GM21447 (cell line): Measurements from ENCODE around the gene SMIM45.
"Not testable (repeated sequence)": the region's sequence is repeated elsewhere in the genome, so short reads cannot be mapped to it uniquely, and the experiment has no call there.

Experiments
- ATAC-seq: cut with Tn5 transposase; IDR thresholded peaks from one replicate; pipeline ENCODE4 v1.9.1; 2021; ENCODE audit not compliant: unreplicated experiment

SMIM45 gene

GRCh38 chr22:41934284-41935014 is 17.5 kb upstream of the SMIM45 start:
- no peak for ATAC-seq

DNA sequence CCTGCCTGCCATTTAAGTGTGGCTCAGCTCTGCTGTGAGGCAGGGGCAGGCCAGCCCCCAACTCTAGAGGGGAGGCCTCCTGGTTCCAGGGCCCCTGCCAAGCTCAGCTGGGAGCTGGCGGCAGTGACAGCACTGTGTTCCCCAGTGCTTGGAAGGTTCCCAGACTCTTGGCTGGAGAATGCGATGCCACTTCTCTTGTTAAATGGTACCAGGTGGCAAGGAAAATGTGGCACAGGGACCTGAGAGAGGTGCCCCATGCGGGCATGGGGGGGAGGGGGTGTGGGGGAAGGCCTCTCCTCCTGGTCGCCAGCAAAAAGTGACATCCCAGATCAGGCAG is 17.0 kb upstream of the SMIM45 start:
- no peak for ATAC-seq

DNA sequence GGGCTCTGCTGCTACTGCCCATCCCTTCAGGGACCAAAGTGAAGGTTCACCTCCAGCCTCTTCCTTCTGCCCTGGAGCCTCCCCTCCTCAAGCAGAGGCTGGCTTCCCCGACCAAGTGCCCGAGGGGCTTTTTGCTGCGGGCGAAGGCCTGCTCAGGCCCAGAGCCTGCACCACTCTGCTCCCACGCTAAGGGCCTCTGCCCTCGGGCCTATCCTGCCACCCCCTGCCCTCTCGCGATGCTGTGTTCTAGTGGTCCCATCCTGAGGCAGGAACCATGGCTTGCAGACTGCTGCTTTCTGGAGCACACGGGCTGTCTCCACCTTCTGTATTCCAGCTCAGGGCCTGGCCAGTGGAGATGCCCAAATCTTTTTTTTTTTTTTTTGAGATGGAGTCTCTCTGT is 16.4 kb upstream of the SMIM45 start:
- no peak for ATAC-seq

DNA sequence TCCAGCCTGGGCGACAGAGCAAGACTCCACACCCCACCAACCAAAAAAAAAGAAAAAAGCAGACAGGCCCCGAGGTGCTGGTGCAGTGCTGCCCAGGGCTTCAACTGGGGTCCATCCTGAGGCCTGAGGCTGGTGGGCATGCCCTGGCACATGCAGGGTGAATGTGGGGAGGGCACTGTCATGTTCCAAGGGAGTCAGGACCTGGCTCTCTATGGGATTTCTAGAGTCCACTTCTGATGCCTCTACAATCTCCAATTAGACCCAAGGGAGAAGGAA is 15.1 kb upstream of the SMIM45 start:
- no peak for ATAC-seq

DNA sequence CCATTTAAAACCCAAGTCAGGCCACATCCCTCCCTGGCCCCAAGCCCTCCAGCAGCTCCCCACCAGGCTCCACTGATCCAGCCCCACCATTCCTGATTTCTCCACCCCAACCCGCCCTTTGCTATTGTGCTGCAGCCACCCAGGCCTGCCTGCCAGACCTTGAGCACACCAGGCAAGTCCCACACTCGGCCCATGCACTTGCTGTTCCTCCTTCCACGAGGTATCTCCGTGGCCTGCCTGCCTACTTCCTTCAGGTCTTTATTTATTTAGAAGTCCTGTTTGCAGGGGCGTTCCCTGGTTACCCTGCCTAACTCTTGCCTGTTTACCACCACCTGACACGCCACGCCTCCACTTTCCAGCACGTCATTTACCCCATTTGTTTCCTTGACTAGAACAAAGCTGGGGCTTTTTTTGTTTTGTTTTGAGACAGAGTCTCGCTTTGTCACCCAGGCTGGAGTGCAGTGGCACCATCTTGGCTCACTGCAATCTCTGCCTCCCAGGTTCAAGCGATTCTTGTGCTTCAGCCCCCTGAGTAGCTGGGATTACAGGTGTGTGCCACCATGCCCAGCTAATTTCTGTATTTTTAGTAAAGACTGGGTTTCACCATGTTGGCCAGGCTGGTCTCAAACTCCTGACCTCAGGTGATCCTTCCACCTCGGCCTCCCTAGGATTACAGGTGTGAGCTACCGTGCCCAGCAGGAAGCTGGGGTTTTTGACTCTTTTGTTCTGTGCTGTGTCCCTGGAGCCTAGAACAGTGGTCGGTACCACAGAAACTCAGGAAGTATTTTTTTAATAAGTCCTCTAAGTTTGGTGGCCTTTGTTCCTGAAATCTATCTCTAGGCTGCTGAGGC is 11.7 kb upstream of the SMIM45 start:
- peak; percentile 62 for ATAC-seq

- ATAC-seq = peak; percentile 36
These were observed 10.9 kb upstream of the SMIM45 start for GRCh38 chr22:41940832-41941765.

DNA sequence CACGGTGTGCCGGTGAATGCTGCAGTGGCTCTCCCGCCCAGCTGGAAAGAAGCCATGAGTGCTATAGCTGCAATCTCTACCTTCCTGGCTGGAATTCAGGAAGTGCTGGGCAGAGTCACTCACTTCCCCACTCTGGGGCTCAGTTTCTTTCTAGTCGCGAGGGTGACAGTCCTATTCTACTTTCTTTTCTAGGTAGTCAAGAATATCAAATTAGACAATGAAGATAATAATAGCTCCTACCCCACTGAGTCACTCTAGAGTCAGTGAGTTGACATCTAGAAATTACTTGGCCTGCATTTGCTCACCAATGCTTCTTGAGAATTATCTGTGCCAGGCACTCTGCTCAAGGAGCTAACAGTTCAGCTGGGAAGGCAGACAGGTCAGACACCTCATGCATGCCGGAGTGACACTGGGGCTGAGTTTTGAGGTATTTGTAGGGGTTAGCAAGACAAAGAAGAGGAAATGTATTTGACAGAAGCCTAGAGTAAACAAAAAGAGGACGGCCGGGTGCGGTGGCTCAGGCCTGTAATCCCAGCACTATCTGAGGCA is 8.2 kb upstream of the SMIM45 start:
- no peak for ATAC-seq

- ATAC-seq = peak; percentile 63
These were observed 5.1 kb upstream of the SMIM45 start, which contains the start of gene CENPM for GRCh38 chr22:41946629-41947423. TSS of gene CENPM (minus strand) at chr22:41947152. CDS start at chr22:41947076, 76 bp downstream.

DNA sequence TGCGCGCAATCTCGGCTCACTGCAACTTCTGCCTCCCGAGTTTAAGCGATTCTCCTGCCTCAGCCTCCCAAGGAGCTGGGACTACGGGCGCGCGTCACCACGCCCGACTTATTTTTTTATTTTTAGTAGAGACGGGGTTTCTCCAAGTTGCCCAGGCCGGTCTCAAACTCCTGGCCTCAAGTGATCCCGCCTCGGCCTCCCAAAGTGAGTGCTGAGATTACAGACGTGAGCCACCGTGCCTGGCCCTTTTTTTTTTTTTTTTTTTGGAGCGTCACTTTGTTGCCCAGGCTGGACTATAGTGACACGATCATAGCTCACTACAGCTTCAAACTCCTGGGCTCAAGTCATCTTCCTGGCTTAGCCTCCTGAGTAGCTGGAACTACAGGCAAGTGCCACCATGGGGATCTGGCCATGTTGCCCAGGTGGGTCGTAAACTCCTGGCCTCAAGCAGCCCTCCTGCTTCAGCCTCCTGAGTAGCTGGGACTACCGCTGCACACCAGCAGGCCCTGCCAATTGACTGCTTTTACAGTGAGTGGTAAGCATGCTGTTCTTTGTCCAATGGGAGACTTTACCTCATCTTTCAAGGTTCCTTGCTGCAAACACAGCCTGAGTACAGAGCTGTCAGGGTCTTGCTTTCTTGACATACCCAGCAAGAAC is 4.4 kb upstream of the SMIM45 start:
- no peak for ATAC-seq

- no peak for ATAC-seq
These were observed 3.8 kb upstream of the SMIM45 start for GRCh38 chr22:41948142-41948541.

DNA sequence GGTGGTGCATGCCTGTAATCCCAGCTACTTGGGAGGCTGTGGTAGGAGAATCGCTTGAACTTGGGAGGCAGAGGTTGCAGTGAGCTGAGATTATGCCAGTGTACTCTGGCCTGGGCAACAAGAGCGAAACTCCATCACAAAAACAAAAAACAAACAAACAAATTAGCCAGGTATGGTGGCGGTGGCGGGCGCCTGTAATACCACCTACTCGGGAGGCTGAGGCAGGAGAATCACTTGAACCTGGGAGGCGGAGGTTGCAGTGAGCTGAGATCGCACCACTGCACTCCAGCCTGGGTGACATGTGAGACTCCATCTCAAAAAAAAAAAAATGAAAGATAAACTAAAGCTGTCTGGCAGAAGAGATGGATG is 3.0 kb upstream of the SMIM45 start:
- ATAC-seq = not testable (repeated sequence)

DNA sequence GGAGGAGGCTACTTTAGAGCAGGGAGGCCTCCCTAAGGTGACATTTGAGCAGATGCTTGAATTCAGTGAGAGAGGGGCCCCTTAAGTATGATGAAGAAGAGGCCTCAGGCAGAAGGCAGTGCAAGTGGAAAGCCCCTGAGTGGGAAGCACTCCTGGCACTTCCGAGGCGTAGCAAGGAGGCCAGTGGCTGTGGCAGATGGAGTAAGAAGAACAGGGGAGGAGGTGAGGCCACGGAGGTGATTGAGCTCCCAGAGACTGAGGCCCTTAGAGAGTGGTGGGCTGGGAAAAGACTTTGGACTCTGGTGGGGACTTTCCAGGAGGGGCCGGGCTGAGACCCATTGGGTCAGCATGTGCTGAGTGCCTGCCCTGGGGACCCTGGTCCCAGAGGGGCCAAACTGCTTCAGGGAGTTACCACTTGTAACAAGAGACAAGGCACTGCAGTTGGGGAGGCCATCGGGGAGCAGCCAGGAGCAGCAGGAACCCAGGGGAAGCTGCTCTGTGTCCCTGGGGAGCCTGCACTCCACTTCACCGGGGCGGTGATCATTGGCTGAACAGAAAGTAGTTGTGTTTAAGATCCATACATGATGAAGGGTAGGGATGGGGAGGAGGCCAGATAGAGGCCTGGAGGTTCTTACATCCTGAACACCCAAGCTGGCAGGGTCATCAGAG is 2.5 kb upstream of the SMIM45 start:
- no peak for ATAC-seq

DNA sequence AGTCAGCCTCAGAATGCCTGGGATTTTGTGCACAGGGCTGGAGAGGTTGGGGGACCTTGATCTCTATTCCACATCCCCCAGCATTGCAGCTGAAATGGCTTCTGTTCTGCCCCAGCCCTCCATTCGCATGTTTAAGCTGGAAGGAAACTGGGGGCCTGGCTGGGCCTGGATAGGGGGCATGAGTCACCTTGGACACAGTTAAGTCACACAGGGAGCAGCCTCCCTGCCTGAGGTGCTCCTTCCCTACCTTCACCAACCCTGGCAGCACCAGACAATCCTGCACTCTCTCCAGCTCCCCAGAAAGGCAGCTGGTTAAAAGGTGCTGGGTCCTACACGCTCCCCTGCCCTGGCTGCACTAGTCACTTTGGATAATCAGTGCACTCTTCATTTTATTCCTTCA is 763 bp downstream of the SMIM45 start:
- no peak for ATAC-seq

GRCh38 chr22:41957941-41958556 is 6.1 kb downstream of the SMIM45 start:
- ATAC-seq = no peak

DNA sequence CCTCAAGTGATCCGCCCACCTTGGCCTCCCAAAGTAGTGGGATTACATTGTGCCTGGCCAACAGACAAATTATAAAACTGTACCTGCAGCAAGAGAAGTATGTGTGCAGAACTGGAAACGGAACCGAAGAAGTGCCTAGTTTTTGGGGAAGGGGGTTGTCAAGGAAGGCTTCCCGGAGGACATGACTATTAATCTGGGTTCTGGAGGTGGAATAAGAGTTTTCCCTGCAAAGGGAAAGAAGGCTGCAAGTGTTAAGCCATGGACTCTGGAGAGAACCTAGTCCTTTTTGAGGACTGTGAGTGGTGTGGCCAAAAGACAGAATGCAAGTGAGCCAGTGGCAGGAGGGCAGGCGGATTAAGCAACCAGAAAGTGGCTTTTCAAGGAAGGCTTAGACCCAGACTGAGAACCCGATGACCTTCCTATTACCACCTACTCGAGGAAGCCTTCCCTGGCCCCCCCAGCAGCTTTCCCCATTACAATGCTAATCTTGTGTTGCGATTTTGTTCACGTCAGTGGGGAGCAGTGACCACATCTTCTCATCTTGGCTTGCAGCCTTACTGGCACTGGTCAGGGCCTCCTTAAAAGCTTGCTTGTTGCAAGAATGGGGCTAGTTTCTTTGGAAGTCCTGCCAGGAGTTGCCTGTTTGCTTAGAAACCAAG is 11.6 kb downstream of the SMIM45 start:
- no peak for ATAC-seq

DNA sequence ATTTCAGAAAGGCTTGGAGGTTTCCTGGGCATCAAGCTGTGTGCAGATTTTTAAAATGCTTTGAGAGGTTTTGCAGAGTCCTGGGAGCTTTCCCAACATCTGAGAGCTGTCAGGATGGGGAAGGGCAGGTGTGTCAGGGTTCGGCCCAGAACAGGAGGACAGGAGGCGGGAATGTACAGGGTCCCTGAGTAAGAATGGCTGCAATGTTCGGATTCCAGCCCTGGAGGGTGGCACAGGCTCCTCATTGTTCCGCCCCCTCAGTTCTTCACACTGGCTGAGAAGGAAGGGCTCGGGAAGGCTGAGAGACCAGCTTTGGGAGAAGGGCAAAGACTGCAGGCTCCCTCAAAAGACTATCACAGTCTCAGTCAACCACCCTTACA is 12.2 kb downstream of the SMIM45 start:
- ATAC-seq = no peak

- ATAC-seq = no peak
These were observed 14.3 kb downstream of the SMIM45 start for GRCh38 chr22:41966225-41966606.

- ATAC-seq = no peak
These were observed 14.8 kb downstream of the SMIM45 start for GRCh38 chr22:41966607-41967240.
